HL-60 (cell line): ENCODE results near the gene TSC22D4.

Source experiments
- DNase-seq, 2 experiments: peaks; one replicate each; pipeline ENCODE4 v3.0.0-alpha.2; 2010 to 2020; ENCODE audit warnings: low read depth in 1 of 2, low spot score in 1 of 2
- H3K27ac ChIP-seq: fragments of 250-450 bp; sonication (Bioruptor Pico); replicated peaks from 2 replicates; pipeline ENCODE4 v1.5.1; 2020; ENCODE audit warnings: mild to moderate bottlenecking, moderate library complexity
- H3K27me3 ChIP-seq: fragments of 250-450 bp; sonication (Bioruptor Pico); 2 replicates; pipeline ENCODE4 v1.5.1; 2021; ENCODE audit warnings: mild to moderate bottlenecking, moderate library complexity; ENCODE audit not compliant: insufficient read depth, poor library complexity, severe bottlenecking
- H3K4me3 ChIP-seq: replicated peaks from 2 replicates; pipeline ENCODE4 v1.5.1; 2011; ENCODE audit warnings: mild to moderate bottlenecking, control low read depth, low read length; ENCODE audit not compliant: insufficient read depth
- CTCF ChIP-seq: IDR thresholded peaks from one replicate; pipeline ENCODE4 v1.5.1; 2011; ENCODE audit warnings: low read length, control low read depth, inconsistent platforms; ENCODE audit not compliant: insufficient read depth
- GABPA ChIP-seq: IDR thresholded peaks from 2 replicates; pipeline ENCODE4 v1.6.1; 2012; ENCODE audit warnings: low read depth
- POLR2AphosphoS5 ChIP-seq: IDR thresholded peaks from 2 replicates; pipeline ENCODE4 v1.6.1; 2012; ENCODE audit warnings: low read depth
- SPI1 ChIP-seq: IDR thresholded peaks from 2 replicates; pipeline ENCODE4 v1.6.1; 2012; ENCODE audit warnings: low read depth, mild to moderate bottlenecking, borderline replicate concordance
- TF ChIP-seq, protein P1 (sequence below): IDR thresholded peaks from 2 replicates; pipeline ENCODE4 v1.6.1; 2012; ENCODE audit warnings: low read depth; ENCODE audit not compliant: insufficient replicate concordance

The TSC22D4 gene

DNA sequence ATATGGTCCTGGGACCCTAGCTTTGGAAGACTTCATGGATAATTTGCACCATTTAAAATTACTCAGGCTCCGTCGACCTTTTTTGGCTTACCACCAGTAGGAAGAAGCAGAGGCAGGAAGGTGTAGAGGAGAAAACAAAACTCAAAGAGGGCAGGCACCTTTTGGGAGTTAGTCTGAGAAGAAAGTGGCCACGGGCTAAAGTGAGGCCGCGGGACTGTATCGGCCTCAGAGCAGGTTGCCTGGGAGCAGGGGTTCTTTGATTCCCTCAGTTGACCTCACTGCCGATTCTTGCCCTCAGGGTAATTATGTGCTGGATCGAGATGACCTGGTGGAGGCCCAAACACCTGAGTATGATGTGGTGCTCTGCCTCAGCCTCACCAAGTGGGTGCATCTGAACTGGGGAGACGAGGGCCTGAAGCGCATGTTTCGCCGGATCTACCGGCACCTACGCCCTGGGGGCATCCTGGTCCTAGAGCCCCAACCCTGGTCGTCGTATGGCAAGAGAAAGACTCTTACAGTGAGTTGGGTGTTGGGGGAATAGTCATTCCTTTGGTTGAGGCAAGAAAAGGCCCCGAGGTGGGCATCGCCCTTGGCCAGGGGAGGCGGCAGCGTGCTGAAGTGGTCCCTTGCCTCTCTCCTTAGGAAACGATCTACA, 46.3 kb downstream of the TSC22D4 start:
- H3K27ac ChIP-seq: no peak overlapping the region
- no peak overlapping the region for H3K4me3 ChIP-seq
- no peaks in the 10 kb centered on the region for H3K27me3 ChIP-seq
- 0 out of 2 replicates have a peak, but pooled peaks have one; percentile 46 for TF ChIP-seq POLR2AphosphoS5
- TF ChIP-seq SPI1: no peak
- DNase-seq: no peak

GRCh38 chr7:100432053-100432452, 47.0 kb downstream of the TSC22D4 start:
- no peak for TF ChIP-seq GABPA
- TF ChIP-seq, protein P1, sequence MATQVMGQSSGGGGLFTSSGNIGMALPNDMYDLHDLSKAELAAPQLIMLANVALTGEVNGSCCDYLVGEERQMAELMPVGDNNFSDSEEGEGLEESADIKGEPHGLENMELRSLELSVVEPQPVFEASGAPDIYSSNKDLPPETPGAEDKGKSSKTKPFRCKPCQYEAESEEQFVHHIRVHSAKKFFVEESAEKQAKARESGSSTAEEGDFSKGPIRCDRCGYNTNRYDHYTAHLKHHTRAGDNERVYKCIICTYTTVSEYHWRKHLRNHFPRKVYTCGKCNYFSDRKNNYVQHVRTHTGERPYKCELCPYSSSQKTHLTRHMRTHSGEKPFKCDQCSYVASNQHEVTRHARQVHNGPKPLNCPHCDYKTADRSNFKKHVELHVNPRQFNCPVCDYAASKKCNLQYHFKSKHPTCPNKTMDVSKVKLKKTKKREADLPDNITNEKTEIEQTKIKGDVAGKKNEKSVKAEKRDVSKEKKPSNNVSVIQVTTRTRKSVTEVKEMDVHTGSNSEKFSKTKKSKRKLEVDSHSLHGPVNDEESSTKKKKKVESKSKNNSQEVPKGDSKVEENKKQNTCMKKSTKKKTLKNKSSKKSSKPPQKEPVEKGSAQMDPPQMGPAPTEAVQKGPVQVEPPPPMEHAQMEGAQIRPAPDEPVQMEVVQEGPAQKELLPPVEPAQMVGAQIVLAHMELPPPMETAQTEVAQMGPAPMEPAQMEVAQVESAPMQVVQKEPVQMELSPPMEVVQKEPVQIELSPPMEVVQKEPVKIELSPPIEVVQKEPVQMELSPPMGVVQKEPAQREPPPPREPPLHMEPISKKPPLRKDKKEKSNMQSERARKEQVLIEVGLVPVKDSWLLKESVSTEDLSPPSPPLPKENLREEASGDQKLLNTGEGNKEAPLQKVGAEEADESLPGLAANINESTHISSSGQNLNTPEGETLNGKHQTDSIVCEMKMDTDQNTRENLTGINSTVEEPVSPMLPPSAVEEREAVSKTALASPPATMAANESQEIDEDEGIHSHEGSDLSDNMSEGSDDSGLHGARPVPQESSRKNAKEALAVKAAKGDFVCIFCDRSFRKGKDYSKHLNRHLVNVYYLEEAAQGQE: no peak
- no peak for TF ChIP-seq CTCF
- TF ChIP-seq SPI1: no peak
- no peak for TF ChIP-seq POLR2AphosphoS5
- Histone ChIP-seq H3K4me3 (no peak overlapping the region), H3K27me3 (no peaks in the 10 kb centered on the region), H3K27ac (peak overlapping the region; percentile 4; the same call in 1 of the 2 replicates)
- DNase-seq: no peak

GRCh38 chr7:100431286-100431735, 47.7 kb downstream of the TSC22D4 start:
- no peak for DNase-seq
- TF ChIP-seq POLR2AphosphoS5 (no peak; the same call in 1 of the 2 replicates), SPI1 (no peak), GABPA (no peak), CTCF (no peak)
- TF ChIP-seq, protein P1: no peak
- Histone ChIP-seq H3K4me3 (peak overlapping the region; percentile 69), H3K27me3 (no peaks in the 10 kb centered on the region), H3K27ac (no peak overlapping the region; the same call in 1 of the 2 replicates)

GRCh38 chr7:100430493-100431285, 48.3 kb downstream of the TSC22D4 start:
- peak in 1 of 2 experiments; percentile 49 for DNase-seq
- H3K4me3 ChIP-seq: peak overlapping the region; percentile 69
- H3K27me3 ChIP-seq: no peaks in the 10 kb centered on the region
- TF ChIP-seq SPI1 (no peak), CTCF (no peak), POLR2AphosphoS5 (no peak), GABPA (no peak)
- TF ChIP-seq, protein P1: no peak
- peak overlapping the region; percentile 98 for H3K27ac ChIP-seq
